Colon (tissue), 2 donors: ENCODE measurements around the gene UBN1.
"Not testable (repeated sequence)": the region's sequence is repeated elsewhere in the genome, so short reads cannot be mapped to it uniquely, and the experiment has no call there.

Experiments
- FAIRE-seq: peaks from 2 replicates; lab custom pipeline; 2012; peaks lifted over from hg19 to GRCh38; lab: Jason Lieb, UNC
- donor health status: control.
- donor health status: control.

The UBN1 gene

GRCh38 chr16:4884972-4885874 lies 37.9 kb downstream of the UBN1 start:
- FAIRE-seq, result no peak

- FAIRE-seq, result no peak
Measured at GRCh38 chr16:4886151-4886550, 38.9 kb downstream of the UBN1 start.

- no peak for FAIRE-seq
Measured at GRCh38 chr16:4888428-4889135, 41.3 kb downstream of the UBN1 start.

GRCh38 chr16:4890026-4890425 lies 42.7 kb downstream of the UBN1 start:
- FAIRE-seq, result no peak

- FAIRE-seq, result no peak
Measured at GRCh38 chr16:4890686-4891085, 43.4 kb downstream of the UBN1 start.

GRCh38 chr16:4891097-4891885 lies 44.0 kb downstream of the UBN1 start:
- FAIRE-seq, result no peak

- FAIRE-seq, result no peak
Measured at GRCh38 chr16:4891886-4892216, 44.6 kb downstream of the UBN1 start.

GRCh38 chr16:4892361-4893102 lies 45.3 kb downstream of the UBN1 start:
- FAIRE-seq, result no peak

- no peak for FAIRE-seq
Measured at GRCh38 chr16:4893103-4893862, 46.0 kb downstream of the UBN1 start.

GRCh38 chr16:4894276-4895150 lies 47.2 kb downstream of the UBN1 start:
- FAIRE-seq, result no peak

GRCh38 chr16:4895366-4895765 lies 48.1 kb downstream of the UBN1 start:
- no peak for FAIRE-seq

GRCh38 chr16:4896761-4897160 lies 49.5 kb downstream of the UBN1 start:
- not testable (repeated sequence) for FAIRE-seq

- no peak for FAIRE-seq
Measured at GRCh38 chr16:4897328-4897727, 50.0 kb downstream of the UBN1 start.

- no peak for FAIRE-seq
Measured at GRCh38 chr16:4898811-4899473, 51.7 kb downstream of the UBN1 start.

GRCh38 chr16:4899474-4899846 lies 52.2 kb downstream of the UBN1 start:
- no peak for FAIRE-seq

GRCh38 chr16:4900036-4900435 lies 52.8 kb downstream of the UBN1 start:
- FAIRE-seq, result no peak

GRCh38 chr16:4900750-4901149 lies 53.5 kb downstream of the UBN1 start:
- FAIRE-seq, result no peak

GRCh38 chr16:4902038-4902437 lies 54.8 kb downstream of the UBN1 start:
- no peak for FAIRE-seq

GRCh38 chr16:4904108-4904941 lies 57.0 kb downstream of the UBN1 start:
- no peak for FAIRE-seq
